DMS 273 treated with DMSO at 0.1 percent for 48 hours (cell line): ENCODE data around the gene BCL2L11.
"Not testable (repeated sequence)": the region's sequence is repeated elsewhere in the genome, so short reads cannot be mapped to it uniquely, and the experiment has no call there.

ENCODE experiments used
- DNase-seq: peaks from one replicate; lab custom pipeline; 2025; lab: John Stamatoyannopoulos, UW

Gene BCL2L11, protein sequence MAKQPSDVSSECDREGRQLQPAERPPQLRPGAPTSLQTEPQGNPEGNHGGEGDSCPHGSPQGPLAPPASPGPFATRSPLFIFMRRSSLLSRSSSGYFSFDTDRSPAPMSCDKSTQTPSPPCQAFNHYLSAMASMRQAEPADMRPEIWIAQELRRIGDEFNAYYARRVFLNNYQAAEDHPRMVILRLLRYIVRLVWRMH

DNA sequence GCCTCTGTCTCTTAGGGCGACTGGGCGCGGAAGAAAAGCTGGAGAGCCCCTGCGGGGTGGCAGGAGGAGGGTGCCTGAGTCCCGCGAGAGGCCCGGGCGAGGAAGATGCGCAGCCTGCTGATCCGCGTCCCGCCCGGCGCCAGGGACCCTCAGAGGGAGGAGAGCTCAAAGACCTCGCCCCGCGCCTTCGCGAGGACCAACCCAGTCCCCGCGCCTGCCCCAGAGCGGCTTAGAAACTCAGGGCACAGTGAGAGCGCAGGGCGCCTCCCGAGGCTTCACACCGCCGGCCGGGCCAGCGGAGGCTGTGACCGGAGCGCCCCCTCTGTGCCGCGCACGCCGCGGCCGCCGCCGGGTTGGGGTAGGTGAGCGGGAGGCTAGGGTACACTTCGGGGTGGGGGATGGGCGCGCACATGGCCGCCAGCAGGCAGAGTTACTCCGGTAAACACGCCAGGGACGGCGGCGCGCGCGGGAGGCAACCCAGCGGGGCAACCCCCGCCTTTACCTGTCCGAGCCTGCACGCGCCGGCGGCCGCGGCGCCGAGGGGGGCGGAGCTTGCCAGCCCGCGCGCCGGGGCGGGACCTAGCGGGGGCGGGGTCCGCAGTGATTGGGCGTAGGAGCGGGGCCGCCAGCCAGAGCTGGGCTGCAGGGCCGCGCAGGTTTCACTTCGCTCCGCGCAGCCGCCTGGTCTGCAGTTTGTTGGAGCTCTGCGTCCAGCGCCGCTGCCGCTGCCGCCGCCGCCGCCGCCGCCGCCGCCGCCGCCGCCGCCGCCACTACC, at the start of gene BCL2L11:
Gene BCL2L11, plus strand, starts transcription at position 662 of the 775 bp plus-strand sequence. CDS start 2,832 bp downstream, outside the sequence.
- peak; percentile 82 for DNase-seq

DNA sequence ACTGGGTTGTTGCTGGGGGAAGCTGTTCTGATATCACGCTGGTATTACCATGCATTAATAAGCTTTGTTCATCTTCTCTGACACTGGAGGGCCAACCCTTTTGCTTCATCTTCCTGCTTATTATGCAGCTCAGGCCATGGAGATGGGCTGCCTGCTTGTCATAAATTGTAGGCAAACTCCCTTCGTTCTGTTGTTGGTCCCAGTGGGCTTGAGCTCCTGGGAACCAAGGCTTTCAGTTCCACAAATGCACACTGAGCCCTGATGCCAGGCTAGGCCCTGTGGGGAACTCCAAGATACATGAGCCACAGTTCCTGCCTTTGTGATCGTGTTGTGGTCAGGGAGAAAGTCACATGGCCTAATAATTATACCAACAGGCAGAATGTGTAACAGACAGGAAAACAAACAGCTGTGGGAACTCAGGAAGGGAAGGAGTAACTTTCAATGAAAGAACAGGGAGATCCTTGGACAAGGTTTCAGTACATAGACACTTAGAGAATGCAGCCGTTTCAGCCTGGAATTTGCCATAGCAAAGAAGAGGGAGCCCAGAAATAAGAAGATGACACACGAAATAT, 49.0 kb upstream of the BCL2L11 start:
- no peak for DNase-seq

DNA sequence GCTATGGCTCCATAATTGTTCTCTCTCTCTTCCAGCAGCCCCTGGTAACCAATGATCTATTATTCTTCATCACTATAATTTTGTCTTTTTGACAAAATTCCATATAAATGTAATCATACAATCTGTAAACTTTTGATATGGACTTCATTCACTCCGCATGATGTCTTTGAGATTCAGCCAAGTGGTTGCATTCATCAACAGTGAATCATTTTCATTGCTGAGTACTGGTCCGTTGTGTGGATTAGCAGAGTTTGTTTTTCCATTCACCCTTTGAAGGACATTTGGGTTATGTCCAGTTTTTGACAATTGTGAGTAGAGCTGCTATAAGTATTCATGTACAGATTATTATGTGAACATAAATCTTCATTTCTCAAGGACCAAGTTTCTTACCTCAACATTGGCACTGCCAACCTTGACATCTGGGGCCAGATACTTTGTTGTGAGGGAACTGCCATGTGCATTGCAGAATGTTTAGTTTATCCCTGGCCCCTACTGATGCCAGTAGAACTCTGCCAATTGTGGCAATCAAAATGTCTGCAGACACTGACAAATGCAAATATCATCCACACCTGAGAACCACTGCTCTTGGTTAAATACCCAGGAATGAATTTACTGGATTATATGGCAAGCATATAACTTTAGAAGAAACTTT, 48.4 kb upstream of the BCL2L11 start:
- no peak for DNase-seq

DNA sequence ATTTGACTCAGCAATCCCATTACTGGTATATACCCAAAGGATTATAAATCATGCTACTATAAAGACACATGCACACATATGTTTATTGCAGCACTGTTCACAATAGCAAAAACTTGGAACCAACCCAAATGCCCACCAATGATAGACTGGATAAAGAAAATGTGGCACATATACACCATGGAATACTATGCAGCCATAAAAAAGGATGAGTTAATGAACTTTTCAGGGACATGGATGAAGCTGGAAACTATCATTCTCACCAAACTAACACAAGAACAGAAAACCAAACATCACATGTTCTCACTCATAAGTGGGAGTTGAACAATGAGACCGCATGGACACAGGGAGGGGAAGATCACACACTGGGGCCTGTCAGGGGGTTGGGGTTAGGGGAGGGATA, 38.1 kb upstream of the BCL2L11 start:
- DNase-seq = not testable (repeated sequence)

DNA sequence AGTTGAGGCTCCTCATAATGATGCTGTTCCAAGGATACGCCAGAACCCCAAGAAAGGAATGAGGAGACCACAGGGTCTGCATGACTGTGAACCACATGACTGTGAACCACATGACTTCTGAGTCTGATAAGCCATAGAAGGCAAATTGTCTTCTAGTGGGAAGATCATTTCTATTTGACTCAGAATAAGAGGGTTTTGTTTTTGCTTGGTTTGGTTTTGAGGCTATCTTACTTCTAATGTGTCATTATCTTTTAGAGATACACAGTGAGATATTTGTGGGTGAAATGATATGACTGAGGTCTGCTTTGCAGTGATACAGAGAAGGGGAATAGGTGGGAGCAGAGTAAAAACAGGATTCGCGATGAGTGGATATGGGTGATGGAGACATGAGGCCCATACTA, 28.9 kb upstream of the BCL2L11 start:
- DNase-seq = no peak

DNA sequence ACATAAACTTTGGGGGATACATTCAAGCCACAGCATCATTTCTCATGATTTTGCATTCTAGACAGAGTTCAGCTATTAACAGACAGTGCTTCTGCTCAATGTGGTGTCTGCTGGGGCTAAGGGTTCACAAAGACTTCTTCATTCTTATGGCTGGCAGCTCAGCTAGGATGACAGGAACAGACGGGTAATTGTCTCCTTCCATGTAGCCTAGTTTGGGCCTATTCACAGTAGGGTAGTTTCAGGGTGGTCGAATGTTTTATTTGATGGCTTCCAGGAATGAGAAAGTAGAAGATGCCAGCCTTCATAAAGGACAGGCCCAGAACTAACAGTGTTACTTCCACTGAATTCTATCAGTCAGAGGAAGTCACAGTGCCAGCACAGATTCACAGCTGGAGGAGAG, 26.0 kb upstream of the BCL2L11 start:
- no peak for DNase-seq

DNA sequence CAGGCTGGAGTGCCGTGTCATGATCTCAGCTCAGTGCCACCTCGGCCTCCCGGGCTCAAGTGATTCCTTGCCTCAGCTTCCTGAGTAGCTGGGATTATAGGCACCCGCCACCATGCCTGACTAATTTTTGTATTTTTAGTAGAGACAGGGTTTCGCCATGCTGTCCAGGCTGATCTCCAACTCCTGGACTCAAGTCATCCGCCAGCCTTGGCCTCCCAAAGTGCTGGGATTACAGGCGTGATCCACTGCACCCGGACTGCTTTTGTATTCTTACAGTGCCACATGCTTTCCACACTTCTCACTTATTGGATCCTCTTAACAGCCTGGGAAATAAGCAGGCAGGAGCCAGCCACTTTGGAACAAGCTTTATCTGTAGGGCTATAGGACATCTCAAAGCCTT, 25.3 kb upstream of the BCL2L11 start:
- no peak for DNase-seq

DNA sequence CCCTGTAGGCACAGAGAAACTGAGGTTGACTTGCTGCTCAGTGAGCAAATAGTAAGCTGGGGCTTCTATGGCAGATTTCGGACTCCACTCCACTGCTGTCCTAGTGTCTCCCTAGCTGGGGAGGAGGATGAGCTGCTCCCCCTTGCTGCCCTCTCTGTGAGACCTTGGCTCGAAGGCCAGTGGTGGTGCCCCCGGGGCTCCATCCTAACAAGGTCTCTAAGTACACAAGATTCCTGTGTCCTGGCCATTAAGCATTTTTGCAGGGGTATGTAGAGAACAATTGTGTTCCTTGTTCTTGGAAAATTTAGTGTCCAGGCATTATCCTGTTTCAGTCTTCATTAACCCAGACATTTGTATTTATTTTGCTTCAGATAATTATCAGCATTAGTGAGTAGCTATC, 21.3 kb upstream of the BCL2L11 start:
- no peak for DNase-seq

DNA sequence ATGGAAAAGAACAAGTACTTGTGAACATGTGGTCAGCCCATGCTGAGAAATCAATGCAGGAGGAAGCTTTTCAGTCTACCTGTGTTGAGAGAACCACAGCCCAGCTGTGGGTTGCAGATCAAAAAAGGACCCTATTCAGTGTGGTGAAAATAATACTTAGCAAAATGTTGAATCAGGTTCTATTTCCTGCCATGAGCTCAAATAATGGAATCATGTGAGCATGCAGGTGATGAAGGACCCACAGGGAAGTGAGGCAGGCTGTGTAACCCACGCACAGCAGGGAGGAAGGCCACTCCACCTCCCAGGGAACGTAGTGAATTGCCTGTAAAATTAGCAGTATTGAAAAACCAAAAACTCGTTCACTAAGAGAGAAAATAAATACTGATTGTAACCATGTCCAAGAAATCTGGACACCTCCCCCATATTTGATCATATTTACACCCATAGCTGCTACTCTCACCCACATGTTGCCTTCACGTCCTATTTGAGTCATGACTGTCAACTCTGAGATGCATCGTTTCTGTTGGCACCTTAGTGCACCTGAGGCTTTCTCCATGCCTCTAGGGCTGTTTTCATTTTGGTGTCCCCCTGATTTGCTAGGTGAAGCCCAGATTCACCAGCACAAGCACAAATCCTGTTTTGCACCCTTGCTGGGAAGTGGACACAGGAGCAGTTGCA, 20.5 kb upstream of the BCL2L11 start:
- no peak for DNase-seq

DNA sequence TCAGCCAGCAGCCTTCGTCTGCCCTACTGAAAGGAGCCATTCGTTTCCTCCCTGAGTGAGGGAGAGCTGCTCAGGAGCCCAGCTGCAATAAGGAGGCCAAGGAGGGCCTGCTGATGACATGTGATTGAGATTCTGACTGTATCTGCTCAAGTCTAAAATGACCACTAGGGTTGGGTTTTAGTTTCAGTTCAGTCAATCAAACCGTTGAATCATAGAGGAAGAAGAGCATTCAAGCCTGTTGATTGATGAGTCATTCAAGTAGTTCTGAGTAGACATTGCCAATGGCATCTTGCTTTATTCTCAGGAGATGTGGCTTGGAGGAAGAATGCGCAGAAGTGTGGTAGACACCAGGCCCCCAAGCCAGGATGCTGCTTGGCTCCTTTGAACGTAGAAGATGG, 19.9 kb upstream of the BCL2L11 start:
- DNase-seq = no peak

DNA sequence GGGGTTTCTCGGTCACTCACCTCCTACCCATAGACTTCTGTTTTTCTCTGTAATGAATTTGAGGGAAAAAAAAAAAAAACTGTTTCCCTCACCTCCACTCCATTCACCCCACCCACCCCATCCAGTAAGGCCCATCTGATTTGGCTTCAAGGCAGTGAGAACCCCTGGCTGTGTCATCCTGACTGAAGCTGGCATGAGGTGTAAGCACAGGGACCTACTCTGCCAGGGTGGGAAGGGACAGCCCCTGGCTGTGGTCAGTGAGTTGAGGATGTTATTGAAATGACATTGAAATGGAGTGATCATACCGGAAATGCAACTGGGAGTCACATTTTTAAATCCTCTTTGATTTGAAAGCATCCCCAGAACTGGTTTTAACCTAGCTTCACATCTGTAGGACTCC, 19.1 kb upstream of the BCL2L11 start:
- no peak for DNase-seq

DNA sequence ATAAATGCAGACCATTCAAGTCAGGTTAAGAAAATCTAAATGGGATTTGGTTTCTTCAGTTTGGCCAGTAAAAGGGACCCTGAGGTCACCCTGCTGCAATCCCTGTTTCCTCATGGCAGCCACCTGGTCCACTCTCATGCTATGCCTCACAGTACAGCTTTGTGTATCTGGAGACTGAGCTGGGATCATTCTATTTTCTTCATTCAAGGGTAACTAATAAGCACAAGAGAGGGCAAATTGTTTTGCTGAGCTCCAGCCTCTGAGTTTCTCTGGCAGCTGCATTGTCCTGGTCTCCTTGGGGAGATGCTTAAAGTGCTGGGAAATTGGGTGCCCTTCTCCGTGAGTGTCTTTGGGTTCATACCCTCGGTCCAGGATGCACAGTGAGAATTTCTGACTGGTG, 18.5 kb upstream of the BCL2L11 start:
- DNase-seq = no peak

DNA sequence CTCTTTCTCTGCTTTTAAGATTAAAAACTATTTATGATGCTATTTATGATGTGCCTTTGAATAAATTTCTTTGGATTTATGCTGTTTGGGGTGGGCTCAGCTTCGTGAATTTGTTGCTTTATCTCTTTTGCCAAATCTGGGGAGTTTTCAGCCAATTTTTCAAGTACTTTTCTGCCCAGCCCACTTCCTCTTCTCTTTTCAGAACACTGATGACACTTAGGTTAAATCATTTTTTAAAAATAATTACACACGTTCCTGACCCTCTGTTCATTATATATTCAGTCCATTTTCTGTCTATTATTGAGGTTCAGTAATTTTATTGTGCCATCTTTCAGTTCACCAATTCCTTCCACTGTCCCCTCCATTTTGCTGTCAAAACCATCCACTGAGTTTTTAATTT, 14.8 kb upstream of the BCL2L11 start:
- no peak for DNase-seq

DNA sequence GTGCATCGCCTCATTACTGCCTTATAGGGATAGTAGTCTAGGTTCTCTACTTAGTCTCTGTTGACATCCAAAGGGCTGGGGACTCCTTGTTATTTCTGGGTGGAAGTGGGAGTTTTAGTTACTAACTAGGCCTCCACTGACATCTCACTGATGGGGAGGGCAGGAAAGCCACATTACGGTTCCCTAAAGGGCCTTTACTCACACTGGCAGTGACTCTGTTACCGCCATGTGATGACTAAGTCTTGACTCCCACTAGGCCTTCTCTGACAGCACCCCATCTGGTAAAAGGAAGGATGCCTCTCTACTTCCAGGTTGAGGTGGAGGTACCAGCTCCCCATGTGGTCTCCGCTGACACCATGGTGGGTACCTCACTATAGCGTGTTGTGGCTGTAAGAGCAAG, 14.0 kb upstream of the BCL2L11 start:
- DNase-seq = no peak

DNA sequence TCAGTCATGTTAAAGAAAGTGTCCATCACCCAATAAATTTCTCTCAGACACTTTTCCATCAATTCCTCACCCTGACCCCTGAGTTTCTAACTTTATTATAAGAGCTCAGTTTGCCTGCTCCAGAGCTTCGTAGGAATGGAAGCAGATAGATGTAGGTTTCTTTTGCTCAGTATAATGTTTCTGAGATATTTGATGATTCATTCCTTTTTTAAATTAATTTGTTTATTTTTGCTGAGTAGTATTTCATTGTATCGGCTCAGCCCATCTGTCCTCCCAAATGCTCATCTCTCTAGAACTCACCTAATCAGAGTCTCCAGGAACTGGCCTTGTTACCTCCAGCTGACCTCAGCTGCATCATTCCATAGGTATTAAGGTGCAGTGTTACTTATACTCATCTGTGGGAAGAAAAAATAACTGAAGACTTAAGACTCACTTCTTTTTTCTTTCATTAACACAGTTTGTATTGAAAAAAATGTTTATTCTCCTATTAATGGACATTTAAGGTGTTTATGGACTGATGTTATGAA, 11.9 kb upstream of the BCL2L11 start:
- no peak for DNase-seq

DNA sequence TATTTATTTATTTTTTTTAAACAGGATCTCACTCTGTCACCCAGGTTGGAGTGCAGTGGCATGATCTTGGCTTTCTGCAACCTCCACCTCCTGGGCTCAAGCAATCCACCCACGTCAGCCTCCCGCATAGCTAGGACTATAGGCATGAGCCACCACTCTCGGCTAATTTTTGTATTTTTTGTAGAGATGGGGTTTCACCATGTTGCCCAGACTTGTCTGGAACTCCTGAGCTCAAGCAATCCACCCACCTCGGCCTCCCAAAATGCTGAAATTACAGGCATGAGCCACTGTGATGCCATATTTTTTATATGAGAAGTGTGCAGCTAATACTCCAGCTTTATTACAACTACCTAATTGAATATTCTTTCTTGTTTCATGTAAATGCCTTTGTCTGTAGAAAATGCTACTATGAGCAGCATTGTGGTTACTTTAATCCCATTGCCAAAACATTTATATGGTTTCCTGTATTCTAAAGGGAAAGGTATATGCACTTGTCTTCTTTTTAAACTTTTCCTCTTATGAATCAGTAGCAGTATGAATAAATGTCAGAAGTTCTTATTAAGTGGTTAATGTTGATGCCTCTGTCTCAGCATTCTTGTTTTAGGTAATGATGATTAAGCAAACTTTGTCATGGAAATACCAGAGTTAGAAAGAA, 9.5 kb upstream of the BCL2L11 start:
- no peak for DNase-seq

DNA sequence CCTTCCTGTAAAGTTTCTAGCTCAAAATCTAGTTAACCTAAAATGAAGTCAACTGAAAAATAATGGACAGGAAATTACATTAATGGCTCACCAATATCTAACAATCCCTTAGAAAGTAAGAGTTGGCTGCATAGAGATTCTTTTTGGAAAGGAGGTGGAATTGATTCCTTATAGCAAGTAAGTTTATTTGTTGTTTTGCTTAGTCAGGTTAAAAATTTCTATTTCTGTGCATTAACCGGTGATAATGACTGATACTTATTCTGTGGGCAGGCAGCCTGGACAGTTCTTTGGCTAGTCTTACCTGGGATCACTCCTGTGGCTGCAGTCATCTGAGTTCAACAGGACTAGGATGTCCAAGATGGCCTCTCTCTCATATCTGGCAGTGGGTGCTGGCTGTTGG, 6.9 kb upstream of the BCL2L11 start:
- no peak for DNase-seq

DNA sequence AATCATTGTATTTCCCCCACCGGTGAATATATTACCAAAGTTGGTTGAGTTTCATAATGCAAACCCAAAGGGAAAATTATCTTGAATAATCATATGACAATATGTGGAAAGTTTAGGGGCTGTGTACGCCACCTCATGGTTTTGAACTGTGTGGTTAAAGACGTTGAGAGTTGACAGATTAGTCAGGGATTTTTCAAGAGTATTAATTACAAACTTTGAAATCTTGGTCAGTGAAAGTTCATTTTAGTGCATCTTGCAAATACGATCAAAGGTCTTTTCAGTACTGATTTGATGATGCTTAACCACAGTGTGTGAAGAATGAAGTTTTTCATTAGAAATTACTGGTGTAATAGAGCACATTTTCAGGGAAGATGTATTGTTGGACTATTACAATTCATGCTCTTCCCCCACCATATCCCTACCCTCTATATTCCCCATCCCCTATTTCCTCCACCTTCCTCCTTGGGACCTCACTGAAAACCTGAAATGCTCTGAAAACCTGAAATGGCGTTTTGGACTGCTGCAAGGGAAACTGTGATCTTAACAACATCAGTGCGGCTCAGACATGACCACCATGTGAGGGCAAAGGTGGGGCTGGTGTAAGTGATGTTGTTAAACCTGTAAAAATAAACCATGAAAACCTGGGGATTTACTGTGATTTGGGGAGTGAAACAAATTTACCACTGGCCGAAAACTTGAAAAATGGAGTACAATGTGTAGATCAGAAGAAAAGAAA, 4.5 kb upstream of the BCL2L11 start:
- DNase-seq = no peak

DNA sequence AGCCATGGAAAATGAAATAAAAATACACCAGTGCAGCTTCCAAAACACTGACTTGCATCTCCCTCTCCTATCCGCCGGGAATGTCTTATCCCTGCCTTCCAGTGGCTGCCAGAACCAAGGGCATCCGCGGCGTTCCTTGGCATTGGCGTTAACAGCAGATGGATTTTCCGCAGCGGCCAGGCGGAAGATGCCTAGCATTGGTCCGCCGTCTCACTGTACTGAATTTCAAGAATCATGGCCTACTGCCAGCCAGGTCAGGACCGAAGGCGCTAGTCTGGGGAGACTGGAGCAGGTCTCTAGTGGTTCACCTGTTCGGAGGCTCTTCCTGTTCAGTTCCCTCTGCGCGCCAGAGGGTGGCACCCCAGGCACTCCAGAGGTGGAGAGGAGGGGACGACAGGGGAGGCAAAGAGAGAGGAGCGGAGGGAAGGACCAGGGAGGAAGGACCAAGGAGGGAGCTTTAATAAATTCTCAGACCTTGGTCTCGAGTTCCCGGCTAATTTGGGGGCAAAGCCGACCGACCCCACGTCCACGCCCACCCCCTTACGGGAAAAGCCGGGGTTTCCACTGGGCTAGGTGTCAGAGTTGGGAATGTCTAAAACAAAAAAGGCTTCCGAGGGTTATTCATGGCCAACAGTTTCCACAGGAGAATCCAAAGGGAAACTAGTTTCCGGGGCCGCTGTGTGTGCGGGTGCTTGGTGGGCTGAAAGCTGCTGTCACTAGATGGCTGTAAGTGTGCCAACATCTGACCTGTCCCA, 3.7 kb upstream of the BCL2L11 start:
- DNase-seq = peak; percentile 38
